Measurements from ENCODE around the gene MSMO1.
A peak's percentile ranks its signal among the peaks of the same experiment; 100 is the strongest.

The MSMO1 gene

DNA sequence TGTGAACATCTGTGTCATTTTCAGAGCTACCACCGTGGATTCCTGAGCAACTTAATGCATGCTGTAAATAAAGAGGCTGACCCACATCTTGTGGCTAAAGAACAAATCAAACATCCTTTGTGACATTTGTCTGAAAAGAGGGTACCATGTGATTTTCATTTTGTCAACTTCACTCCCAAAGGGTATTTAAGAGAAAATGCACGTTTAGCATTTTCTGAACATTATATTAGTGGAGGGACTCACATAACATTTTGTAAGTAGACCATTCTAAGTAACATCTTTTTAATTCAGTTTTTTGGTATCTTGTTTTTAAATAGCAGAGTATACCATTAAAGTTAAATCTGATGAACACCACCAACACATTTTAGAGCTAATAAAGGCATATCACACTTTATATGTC is 34.3 kb downstream of the MSMO1 start:
- no peak for DNase-seq

GRCh38 chr4:165364452-165365080 is 37.1 kb downstream of the MSMO1 start:
- DNase-seq: no peak

GRCh38 chr4:165367040-165367439 is 39.6 kb downstream of the MSMO1 start:
- no peak for DNase-seq

GRCh38 chr4:165368114-165368513 is 40.6 kb downstream of the MSMO1 start:
- no peak for DNase-seq

DNA sequence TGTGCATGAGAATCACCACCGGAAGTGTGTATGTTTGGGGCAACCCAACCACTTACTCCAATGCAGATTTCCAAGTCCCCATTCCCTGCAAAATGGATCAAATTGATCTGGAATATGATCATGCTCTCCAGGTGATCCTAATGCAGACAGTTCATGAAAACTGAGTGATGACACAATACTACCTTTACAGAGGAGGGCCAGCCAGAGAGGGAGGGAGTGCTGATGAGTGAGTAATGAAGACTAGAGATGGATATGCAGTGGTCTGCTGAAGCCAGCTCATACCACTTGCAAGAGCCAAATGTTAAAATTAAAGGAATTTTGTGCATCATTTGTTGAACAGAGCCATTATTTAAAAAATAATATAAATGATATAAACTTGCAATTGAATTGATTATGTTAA is 41.1 kb downstream of the MSMO1 start:
- DNase-seq: no peak

GRCh38 chr4:165369522-165369921 is 42.1 kb downstream of the MSMO1 start:
- no peak for DNase-seq

DNA sequence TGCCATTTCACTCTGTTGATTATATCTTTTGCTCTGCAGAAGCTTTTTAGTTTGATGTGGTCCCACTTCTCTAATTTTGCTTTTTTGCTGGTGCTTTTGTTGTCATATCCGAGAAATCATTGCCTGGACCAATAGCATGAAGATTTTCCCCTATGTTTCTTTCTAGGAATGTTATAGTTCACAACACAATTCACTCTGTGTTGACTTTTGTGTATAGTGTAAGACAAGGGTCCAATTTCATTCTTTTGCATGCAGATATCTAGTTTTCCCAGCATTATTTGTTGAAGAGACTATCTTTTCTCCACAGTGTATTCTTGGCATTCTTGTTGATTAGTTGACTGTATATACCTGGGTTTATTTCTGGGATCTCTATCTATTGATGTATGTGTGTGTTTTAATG is 43.1 kb downstream of the MSMO1 start:
- no peak for DNase-seq

GRCh38 chr4:165375465-165375864 is 48.0 kb downstream of the MSMO1 start:
- no peak for DNase-seq

DNA sequence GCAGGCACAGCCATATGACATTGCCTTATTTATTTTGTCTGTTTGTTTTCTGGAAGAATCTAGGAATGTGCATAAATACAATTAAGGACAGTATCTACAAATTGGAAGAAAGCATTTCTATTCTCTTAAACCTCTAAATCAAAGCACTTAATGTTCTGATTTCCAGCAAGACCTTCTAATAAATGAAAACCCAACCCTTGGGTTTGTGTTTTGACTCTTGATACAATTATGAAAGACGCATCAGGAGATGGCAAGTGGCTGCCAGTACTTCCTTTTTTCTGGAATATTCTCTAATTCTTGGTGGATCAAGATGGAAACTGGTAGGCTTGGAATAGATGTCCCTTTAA is 50.9 kb downstream of the MSMO1 start:
- DNase-seq: no peak

DNA sequence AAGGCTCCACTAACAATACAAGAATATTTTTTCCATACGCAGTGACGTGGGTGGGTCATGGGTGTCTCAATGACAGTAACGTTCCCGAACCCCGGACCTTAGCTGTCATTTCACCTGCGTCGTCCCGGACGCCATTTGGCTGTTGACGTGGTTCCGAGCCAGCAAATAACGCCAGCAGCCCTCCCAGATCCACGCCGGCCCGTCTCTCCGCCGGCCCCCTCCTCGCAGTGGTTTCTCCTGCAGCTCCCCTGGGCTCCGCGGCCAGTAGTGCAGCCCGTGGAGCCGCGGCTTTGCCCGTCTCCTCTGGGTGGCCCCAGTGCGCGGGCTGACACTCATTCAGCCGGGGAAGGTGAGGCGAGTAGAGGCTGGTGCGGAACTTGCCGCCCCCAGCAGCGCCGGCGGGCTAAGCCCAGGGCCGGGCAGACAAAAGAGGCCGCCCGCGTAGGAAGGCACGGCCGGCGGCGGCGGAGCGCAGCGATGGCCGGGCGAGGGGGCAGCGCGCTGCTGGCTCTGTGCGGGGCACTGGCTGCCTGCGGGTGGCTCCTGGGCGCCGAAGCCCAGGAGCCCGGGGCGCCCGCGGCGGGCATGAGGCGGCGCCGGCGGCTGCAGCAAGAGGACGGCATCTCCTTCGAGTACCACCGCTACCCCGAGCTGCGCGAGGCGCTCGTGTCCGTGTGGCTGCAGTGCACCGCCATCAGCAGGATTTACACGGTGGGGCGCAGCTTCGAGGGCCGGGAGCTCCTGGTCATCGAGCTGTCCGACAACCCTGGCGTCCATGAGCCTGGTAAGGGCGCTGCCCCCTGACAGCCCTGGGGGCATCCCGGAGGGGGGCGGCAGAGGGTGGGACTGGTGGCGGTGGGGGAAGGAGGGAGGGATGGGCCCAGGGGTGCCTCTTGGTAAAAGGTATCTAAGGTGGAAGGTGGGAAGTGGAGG is 51.5 kb downstream of the MSMO1 start, which contains the start of gene CPE:
CPE (plus strand) TSS at position 264 of the 933 bp plus-strand sequence; CDS start at position 478, 214 bp downstream.
- peak; percentile 74 for DNase-seq

DNA sequence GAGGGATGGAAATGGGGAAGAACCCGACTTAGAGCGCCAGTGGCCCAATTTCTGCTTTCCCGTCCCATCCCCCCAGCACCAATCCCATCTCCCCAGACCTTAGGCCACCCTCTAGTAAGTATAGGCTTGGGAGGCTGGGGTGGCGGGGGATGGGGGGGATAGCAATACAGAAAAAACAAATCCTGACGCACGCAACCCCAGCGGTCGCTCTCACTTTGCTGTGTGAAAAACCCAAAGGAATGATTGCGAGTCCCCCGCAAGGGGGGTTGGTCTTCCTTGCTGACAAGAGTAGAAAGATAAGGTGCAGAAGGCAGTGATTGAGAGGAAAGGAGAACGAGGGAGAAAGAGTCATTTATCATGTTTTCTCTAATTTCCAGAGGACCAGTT is 52.2 kb downstream of the MSMO1 start:
- no peak for DNase-seq

DNA sequence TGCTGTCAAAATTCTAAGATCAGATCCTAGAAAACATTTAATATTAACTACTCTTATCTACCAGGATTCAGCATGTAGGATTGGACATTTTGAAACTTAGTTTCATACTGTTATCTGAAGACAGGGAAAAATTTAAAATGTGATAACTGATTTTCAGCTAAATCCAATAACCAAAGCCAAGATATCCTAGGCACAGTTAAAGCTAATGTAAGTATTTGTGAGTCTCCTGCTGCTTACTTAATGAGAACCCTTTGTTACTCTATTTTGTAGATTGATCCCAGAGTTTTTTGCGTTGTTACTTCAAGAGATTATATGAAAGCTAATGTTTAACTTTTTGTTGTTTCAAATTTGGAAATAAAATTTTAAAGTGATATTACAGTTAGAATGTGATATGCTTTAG is 53.3 kb downstream of the MSMO1 start:
- no peak for DNase-seq

- DNase-seq: no peak
Observed at GRCh38 chr4:165381821-165382373, 54.4 kb downstream of the MSMO1 start.

DNA sequence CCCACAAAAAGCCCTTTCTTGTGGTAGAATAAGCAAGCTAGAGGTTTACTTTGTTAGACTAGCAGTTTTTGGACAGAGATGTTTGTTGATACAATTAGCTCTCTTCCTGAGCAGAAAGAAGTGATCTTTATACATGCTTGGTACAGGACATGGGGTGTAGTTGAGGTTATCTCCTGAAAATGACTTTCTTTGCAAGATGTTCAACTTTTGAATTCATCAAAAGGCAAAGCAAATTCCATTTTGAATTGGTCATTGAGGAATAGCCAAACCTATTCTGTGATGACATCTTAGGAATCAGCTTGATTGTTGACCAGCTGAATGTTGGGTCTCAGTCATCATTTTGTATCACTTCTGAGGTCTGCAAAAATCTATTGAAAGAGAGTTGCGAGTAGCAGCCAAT is 55.2 kb downstream of the MSMO1 start:
- DNase-seq: no peak

DNA sequence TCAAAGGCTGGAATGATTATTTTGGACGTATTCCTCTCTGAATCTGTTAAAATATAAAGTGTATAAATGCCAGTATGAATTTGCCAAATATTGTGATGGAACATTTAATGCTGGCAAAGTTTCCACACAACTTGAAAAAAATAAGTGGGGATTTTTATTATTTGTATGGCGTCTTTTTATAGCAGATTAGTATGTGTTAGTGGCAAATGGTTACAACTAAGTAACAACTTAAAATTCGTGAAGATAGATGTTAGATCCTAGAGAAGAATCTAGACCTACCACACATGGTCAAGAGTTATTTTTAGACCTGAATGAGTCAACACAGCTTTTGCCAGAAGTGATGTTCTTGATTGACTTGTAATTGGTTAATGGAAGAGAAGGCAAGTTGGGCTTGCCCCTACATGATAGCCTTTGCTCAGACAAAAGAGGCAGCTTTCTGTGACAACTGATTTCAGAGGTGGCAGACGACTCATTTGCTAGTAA is 56.2 kb downstream of the MSMO1 start:
- no peak for DNase-seq

DNA sequence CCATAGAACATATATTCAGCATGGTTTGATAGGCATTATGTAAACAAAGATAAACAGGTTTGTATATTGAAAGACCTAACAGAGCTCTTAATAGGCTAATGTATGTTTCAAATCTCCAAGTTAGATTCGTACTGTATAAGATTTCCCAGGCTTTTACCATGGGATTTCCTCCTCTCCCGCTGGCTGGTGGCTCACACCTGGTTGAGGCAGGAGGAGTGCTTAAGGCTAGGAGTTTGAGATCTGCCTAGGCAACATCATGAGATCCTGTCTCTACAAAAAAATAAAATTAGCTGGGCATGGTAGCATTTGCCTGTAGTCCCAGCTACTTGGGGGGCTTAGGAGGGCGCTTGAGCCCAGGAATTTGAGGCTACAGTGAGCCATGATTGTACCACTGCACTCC is 56.7 kb downstream of the MSMO1 start:
- no peak for DNase-seq

GRCh38 chr4:165384598-165384997 is 57.1 kb downstream of the MSMO1 start:
- no peak for DNase-seq

- no peak for DNase-seq
Observed at GRCh38 chr4:165385126-165385525, 57.7 kb downstream of the MSMO1 start.

DNA sequence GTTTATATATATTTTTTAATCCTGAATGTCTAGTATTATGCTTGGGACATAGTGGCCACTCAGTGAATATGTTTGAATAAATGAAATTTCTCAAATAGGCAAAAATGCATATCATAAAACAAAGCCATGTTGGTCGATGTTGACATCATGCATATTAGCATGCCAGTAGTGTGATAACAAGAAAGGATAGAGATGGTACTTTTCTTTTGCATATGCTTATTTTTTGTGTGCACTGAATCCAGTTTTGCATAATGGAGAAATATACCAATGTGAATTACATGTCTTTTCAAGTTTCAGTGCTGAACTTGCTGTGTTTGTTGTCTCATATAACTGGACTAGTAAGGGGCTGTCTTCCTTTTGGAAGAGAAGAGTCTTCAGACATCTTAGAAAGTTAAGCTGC is 58.9 kb downstream of the MSMO1 start:
- DNase-seq: no peak

- DNase-seq: no peak
Observed at GRCh38 chr4:165388756-165389155, 61.3 kb downstream of the MSMO1 start.
